Upper lobe of left lung (tissue), 6 donors: ENCODE measurements around the gene ACTL7B. TPM values are rescaled to one million over a fixed set of nuclear protein-coding genes. Genes with fewer than 3 reads are reported as not detected.

Experiments
- ATAC-seq, 2 donors: fragments of 200-7000 bp; cut with Tn5 transposase; one replicate each; pipeline ENCODE4 v1.9.1; 2022; ENCODE audit warnings: mild to moderate bottlenecking in 2 of 2, moderate library complexity in 2 of 2; ENCODE audit not compliant: low FRiP score in 2 of 2
- DNase-seq, 2 donors: peaks; one replicate each; pipeline ENCODE4 v3.0.0-alpha.2; 2019 to 2020
- H3K27ac ChIP-seq, 4 donors: fragments of 200-600 bp; sonication (generic); one replicate each; pipeline ENCODE4 v1.5.1; 2016 to 2019
- H3K27me3 ChIP-seq, 4 donors: fragments of 200-600 bp; sonication (generic); one replicate each; pipeline ENCODE4 v1.5.1; 2017 to 2019
- H3K36me3 ChIP-seq, 4 donors: fragments of 200-600 bp; sonication (generic); one replicate each; pipeline ENCODE4 v1.5.1; 2016 to 2019
- H3K4me1 ChIP-seq, 4 donors: fragments of 200-600 bp; sonication (generic); one replicate each; pipeline ENCODE4 v1.5.1; 2018 to 2019
- H3K4me3 ChIP-seq, 4 donors: fragments of 200-600 bp; sonication (generic); one replicate each; pipeline ENCODE4 v1.5.1; 2017 to 2019; ENCODE audit warnings: mild to moderate bottlenecking in 2 of 4, moderate library complexity in 1 of 4
- H3K9me3 ChIP-seq, 4 donors: fragments of 200-600 bp; sonication (generic); one replicate each; pipeline ENCODE4 v1.5.1; 2018 to 2019
- CTCF ChIP-seq, 6 experiments: fragments of 450-650 bp in 4 of 6; fragments of 200-600 bp in 2 of 6; sonication (generic) in 2 of 6; IDR thresholded peaks; one replicate each; pipeline ENCODE4 v1.5.1; 2016 to 2019; ENCODE audit warnings: antibody characterized with exemption in 6 of 6
- EP300 ChIP-seq, 4 donors: sonication (generic); formaldehyde crosslinking; IDR thresholded peaks; one replicate each; pipeline ENCODE4 v1.5.1; 2017; ENCODE audit warnings: antibody characterized with exemption in 4 of 4, control low read depth in 2 of 4
- POLR2A ChIP-seq, 4 donors: fragments of 450-650 bp; IDR thresholded peaks; one replicate each; pipeline ENCODE4 v1.5.1; 2016 to 2017; ENCODE audit warnings: antibody characterized with exemption in 4 of 4, mild to moderate bottlenecking in 2 of 4
- POLR2AphosphoS5 ChIP-seq, 2 donors: sonication (generic); formaldehyde crosslinking; IDR thresholded peaks; one replicate each; pipeline ENCODE4 v1.5.1; 2017; ENCODE audit warnings: antibody characterized with exemption in 2 of 2
- WGBS, 2 donors: methylation state at CpG; one replicate each; pipeline ENCODE4 v1.1.5; 2017 to 2018; 5-methylcytosine and 5-hydroxymethylcytosine counted together
- total RNA-seq, 6 donors: library from RNA; depleted of rRNA in 4 of 6; stranded (reverse); fragments of >200 nt in 4 of 6; gene quantifications; one replicate each; pipeline versions ENCODE4 v1.1.0 to v1.2.1, GENCODE V29; 2016 to 2021
- donor health status: DM: no; HTN: no; CAD: no; lungs with moderate emphysema.
- donor health status: DM: no; HTN: yes; CAD: no; lungs with severe emphysema.

The ACTL7B gene
- total RNA-seq, 6 donors from 2014 or later, result 0.30 TPM; not detected in 5

DNA sequence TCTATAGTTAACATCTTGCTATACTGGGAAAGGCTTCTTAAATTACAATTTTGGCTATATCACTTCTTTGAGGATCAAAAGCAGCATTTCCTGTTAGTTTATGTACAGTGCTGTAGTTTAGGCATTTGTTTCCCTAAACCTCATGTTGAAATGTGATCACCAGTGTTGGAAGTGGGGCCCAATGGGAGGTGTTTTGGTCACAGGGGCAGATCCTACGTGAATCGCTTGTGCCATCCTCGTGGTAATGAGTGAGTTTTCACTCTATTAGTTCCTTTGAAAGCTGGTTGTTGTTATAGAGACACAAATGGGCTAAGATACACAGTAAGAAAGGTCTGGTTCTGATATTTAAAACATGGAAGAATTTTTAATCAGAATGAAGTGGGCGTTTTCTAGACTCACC is 12.0 kb upstream of the ACTL7B start:
- 92% methylated on average over 4 of the region's 4 CpGs for WGBS, 2 donors
- TF ChIP-seq POLR2AphosphoS5 (IDR thresholded peaks at IDR 0.05), result no peak
- no peak for TF ChIP-seq EP300 (IDR thresholded peaks at IDR 0.05)
- TF ChIP-seq POLR2A (IDR thresholded peaks at IDR 0.05), result no peak
- TF ChIP-seq CTCF (IDR thresholded peaks at IDR 0.05), result no peak
- ATAC-seq (no peak), DNase-seq (no peak)
- Histone ChIP-seq H3K27ac (no peak overlapping the region), H3K27me3 (no peaks in the 10 kb centered on the region), H3K9me3 (no peaks in the 10 kb centered on the region), H3K4me1 (no peaks in the 10 kb centered on the region), H3K36me3 (peaks cover 5 to 40% (median 18%) of the 10 kb centered on the region in 4 donors), H3K4me3 (no peak overlapping the region)

DNA sequence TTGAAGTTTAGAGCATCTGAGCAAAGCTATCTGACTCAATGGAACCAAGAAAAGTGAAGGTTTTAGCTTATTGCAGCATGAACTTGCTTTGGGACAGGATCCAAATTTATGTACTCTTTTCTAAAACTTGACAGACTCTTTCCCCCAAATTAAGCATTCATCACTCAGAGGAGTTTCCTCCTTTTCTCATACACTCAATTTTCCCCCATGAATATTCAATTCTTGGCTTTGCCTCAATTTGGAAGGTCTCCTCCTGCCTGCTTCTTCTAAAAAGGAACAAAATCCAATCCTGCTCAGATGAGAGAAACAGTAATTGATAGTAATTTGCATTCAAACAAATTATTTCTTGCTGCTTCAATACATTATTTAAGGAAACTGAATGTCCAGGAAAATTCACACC is 11.3 kb upstream of the ACTL7B start:
- no peaks in the 10 kb centered on the region for H3K27me3 ChIP-seq
- H3K36me3 ChIP-seq, result peaks cover 5 to 35% (median 16%) of the 10 kb centered on the region in 4 donors
- DNase-seq (no peak), ATAC-seq (no peak)
- TF ChIP-seq EP300 (IDR thresholded peaks at IDR 0.05) (no peak), POLR2A (IDR thresholded peaks at IDR 0.05) (no peak), CTCF (IDR thresholded peaks at IDR 0.05) (no peak), POLR2AphosphoS5 (IDR thresholded peaks at IDR 0.05) (no peak)
- no peak overlapping the region for H3K27ac ChIP-seq
- H3K4me1 ChIP-seq, result no peaks in the 10 kb centered on the region
- H3K4me3 ChIP-seq, result no peak overlapping the region
- H3K9me3 ChIP-seq, result no peaks in the 10 kb centered on the region

DNA sequence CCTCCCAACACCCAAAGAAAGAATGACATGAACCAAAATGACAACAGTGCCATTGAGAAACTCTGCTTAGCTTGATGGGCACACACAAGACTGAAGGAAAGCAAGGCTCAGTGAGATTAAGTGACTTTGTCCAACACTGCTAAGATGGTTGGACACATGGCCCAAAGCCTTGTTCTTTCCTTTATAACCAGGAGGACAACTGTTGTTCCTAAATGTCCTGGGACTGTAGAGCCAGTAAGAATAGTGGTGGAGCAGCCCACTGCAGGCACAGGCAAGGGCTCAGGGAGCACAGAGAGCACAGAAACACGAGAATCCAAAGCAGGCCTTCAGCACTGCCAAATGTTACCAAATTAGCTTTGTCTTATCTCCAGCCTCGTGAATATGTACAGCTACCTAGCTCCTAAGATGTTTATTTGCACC is 10.2 kb upstream of the ACTL7B start:
- Histone ChIP-seq H3K9me3 (no peaks in the 10 kb centered on the region), H3K27me3 (no peaks in the 10 kb centered on the region), H3K4me1 (no peaks in the 10 kb centered on the region), H3K36me3 (peaks cover 0 to 25% (median 7%) of the 10 kb centered on the region in 4 donors), H3K4me3 (no peak overlapping the region), H3K27ac (no peak overlapping the region)
- DNase-seq, result no peak
- ATAC-seq, result no peak
- no peak for TF ChIP-seq POLR2AphosphoS5 (IDR thresholded peaks at IDR 0.05)
- TF ChIP-seq POLR2A (IDR thresholded peaks at IDR 0.05), result no peak
- TF ChIP-seq EP300 (IDR thresholded peaks at IDR 0.05), result no peak
- no peak for TF ChIP-seq CTCF (IDR thresholded peaks at IDR 0.05)
- 91 to 92% methylated on average over 2 of the region's 2 CpGs for WGBS, 2 donors

DNA sequence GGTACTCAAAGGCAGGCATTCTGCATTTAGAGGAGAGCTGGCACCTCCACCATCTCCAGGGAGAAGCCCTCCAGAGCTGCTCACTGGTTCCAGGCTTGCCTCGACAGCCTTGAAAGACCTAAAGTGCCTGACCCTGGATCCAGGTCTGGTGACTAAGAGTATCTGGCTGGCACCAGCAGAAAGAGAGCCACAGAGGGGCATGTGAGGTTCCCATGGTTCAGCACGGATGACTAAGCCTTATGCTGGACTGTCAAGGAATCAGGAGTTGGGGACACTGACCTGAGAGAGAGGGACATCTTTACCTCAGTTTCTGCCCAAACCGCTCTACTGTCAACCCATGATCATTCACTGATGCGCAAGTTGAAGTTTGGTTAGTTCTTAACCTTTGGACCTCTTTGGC is 9.3 kb upstream of the ACTL7B start:
- Histone ChIP-seq H3K27me3 (no peaks in the 10 kb centered on the region), H3K4me3 (no peak overlapping the region), H3K4me1 (no peaks in the 10 kb centered on the region), H3K36me3 (peaks cover 0 to 17% (median 5%) of the 10 kb centered on the region in 4 donors), H3K9me3 (no peaks in the 10 kb centered on the region), H3K27ac (no peak overlapping the region)
- no peak for TF ChIP-seq CTCF (IDR thresholded peaks at IDR 0.05)
- TF ChIP-seq EP300 (IDR thresholded peaks at IDR 0.05), result no peak
- TF ChIP-seq POLR2AphosphoS5 (IDR thresholded peaks at IDR 0.05), result no peak
- TF ChIP-seq POLR2A (IDR thresholded peaks at IDR 0.05), result no peak
- 93 to 94% methylated on average over 4 of the region's 4 CpGs for WGBS, 2 donors
- no peak for ATAC-seq
- DNase-seq, result no peak

DNA sequence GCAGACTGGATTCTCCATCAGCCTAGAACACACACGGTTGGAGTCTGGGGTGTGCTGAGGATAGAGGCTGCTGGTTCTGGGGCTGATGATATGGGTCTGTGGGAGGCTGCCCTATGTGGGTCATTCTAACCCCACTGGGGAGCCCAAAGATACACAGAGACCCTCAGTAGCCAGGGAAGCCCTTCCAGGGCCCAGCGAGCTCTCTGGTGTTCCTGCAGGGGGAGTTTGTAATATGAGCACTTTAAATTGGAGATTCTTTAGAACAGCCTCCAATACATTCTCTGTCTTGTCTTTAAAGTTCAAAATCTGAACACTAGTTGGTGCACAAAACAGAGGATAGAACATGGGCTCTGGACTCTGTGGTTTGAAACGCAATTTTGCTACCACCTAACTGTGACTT is 8.7 kb upstream of the ACTL7B start:
- no peak for DNase-seq
- no peaks in the 10 kb centered on the region for H3K9me3 ChIP-seq

More for the DNA sequence above, 8.7 kb upstream of the ACTL7B start:
- no peak for ATAC-seq
- TF ChIP-seq POLR2AphosphoS5 (IDR thresholded peaks at IDR 0.05) (no peak), POLR2A (IDR thresholded peaks at IDR 0.05) (no peak), CTCF (IDR thresholded peaks at IDR 0.05) (no peak), EP300 (IDR thresholded peaks at IDR 0.05) (no peak)
- H3K4me3 ChIP-seq, result no peak overlapping the region
- no peak overlapping the region for H3K27ac ChIP-seq
- H3K4me1 ChIP-seq, result no peaks in the 10 kb centered on the region
- H3K27me3 ChIP-seq, result no peaks in the 10 kb centered on the region
- peaks cover 0 to 14% (median 5%) of the 10 kb centered on the region in 4 donors for H3K36me3 ChIP-seq
- 86 to 90% methylated on average over 2 to 3 of the region's 3 CpGs for WGBS, 2 donors
